ENCODE results near the gene BOD1.

The BOD1 gene

GRCh38 chr5:173565491-173566072 lies 50.9 kb downstream of the BOD1 start:
- H3K4me3 ChIP-seq (ENCODE audit: low read length) = no peak overlapping the region
- no peak for DNase-seq (ENCODE audit: low read depth)
- TF ChIP-seq CTCF (IDR thresholded peaks at IDR 0.05; ENCODE audit: insufficient read depth, low read depth, low read length, missing control alignments) = no peak

- no peak for DNase-seq (ENCODE audit: low read depth)
- no peak overlapping the region for H3K4me3 ChIP-seq (ENCODE audit: low read length)
- TF ChIP-seq CTCF (IDR thresholded peaks at IDR 0.05; ENCODE audit: insufficient read depth, low read depth, low read length, missing control alignments) = no peak
Measured at GRCh38 chr5:173564106-173564505, 52.3 kb downstream of the BOD1 start.

GRCh38 chr5:173563246-173563645 lies 53.2 kb downstream of the BOD1 start:
- no peak for TF ChIP-seq CTCF (IDR thresholded peaks at IDR 0.05; ENCODE audit: insufficient read depth, low read depth, low read length, missing control alignments)
- no peak overlapping the region for H3K4me3 ChIP-seq (ENCODE audit: low read length)
- no peak for DNase-seq (ENCODE audit: low read depth)

- TF ChIP-seq CTCF (IDR thresholded peaks at IDR 0.05; ENCODE audit: insufficient read depth, low read depth, low read length, missing control alignments) = no peak
- H3K4me3 ChIP-seq (ENCODE audit: low read length) = no peak overlapping the region
- DNase-seq (ENCODE audit: low read depth) = peak; percentile 92
Measured at GRCh38 chr5:173562451-173562850, 54.0 kb downstream of the BOD1 start.

Data from epithelial cell of esophagus (primary cell).